ENCODE data around the gene PITRM1.

DNA sequence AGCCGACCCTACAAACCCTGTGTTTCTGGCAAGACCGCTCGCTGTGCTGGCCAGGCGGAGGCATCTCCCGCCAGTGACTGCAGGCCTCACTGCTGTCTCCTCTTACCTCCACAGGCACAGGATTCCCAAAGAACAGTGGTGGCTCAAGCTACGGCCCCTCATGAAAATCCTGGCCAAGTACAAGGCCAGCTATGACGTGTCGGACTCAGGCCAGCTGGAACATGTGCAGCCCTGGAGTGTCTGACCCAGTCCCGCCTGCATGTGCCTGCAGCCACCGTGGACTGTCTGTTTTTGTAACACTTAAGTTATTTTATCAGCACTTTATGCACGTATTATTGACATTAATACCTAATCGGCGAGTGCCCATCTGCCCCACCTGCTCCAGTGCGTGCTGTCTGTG is 36.2 kb downstream of the PITRM1 start:
- TF ChIP-seq, protein P1, sequence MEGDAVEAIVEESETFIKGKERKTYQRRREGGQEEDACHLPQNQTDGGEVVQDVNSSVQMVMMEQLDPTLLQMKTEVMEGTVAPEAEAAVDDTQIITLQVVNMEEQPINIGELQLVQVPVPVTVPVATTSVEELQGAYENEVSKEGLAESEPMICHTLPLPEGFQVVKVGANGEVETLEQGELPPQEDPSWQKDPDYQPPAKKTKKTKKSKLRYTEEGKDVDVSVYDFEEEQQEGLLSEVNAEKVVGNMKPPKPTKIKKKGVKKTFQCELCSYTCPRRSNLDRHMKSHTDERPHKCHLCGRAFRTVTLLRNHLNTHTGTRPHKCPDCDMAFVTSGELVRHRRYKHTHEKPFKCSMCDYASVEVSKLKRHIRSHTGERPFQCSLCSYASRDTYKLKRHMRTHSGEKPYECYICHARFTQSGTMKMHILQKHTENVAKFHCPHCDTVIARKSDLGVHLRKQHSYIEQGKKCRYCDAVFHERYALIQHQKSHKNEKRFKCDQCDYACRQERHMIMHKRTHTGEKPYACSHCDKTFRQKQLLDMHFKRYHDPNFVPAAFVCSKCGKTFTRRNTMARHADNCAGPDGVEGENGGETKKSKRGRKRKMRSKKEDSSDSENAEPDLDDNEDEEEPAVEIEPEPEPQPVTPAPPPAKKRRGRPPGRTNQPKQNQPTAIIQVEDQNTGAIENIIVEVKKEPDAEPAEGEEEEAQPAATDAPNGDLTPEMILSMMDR (optimal IDR thresholded peaks at IDR 0.05 in 1 of 3, IDR thresholded peaks at IDR 0.05 in 1 of 3, conservative IDR thresholded peaks at IDR 0.05 in 1 of 3; ENCODE audit: extremely low read depth in 1 of 3, insufficient read depth in 2 of 3, low read length in 3 of 3) = no peak
- TF ChIP-seq EZH2 (IDR thresholded peaks at IDR 0.05; ENCODE audit: low read length) = no peak

Data from keratinocyte (primary cell).